ENCODE results near the gene PRKCD.

- TF ChIP-seq CTCF (IDR thresholded peaks at IDR 0.05) (no peak), EZH2 (IDR thresholded peaks at IDR 0.05; ENCODE audit: borderline replicate concordance, insufficient read depth, low read depth, low read length, poor library complexity, severe bottlenecking) (no peak)
Measured at GRCh38 chr3:53238886-53239285, 77.9 kb downstream of the PRKCD start.
